Measurements from ENCODE around the gene RBM4. TPM values are rescaled to one million over a fixed set of nuclear protein-coding genes. Genes with fewer than 3 reads are reported as not detected.
A peak's percentile ranks its signal among the peaks of the same experiment; 100 is the strongest.

Gene RBM4
- total and polyA plus RNA-seq, 9 of the 15 experiments (the other 6 are each of a cell fraction or from before 2014, with no cell fraction given) = 81.6 to 233 (median 122) TPM

GRCh38 chr11:66616379-66617154, 21.9 kb upstream of the RBM4 start, which contains the start of gene RBM14 (continued):
- TF ChIP-seq CBFB (CRISPR knock-in tag; IDR thresholded peaks at IDR 0.05) (peak; percentile 17; the same call in 1 of the 2 replicates), ZNF253 (CRISPR knock-in tag; conservative IDR thresholded peaks at IDR 0.05) (no peak), SMARCE1 (IDR thresholded peaks at IDR 0.05) (no peak), ZFP30 (CRISPR knock-in tag; IDR thresholded peaks at IDR 0.05; ENCODE audit: borderline replicate concordance) (no peak), ZNF3 (CRISPR knock-in tag; IDR thresholded peaks at IDR 0.05) (no peak), PML (IDR thresholded peaks at IDR 0.05; ENCODE audit: low read length) (peak; percentile 96), ZBTB8A (IDR thresholded peaks at IDR 0.05; ENCODE audit: partially characterized antibody) (no peak), CREM (IDR thresholded peaks at IDR 0.05; ENCODE audit: low read depth) (peak; percentile 92), HMBOX1 (IDR thresholded peaks at IDR 0.05) (no peak), SRSF7 (optimal IDR thresholded peaks at IDR 0.05; ENCODE audit: low read depth, low read length) (no peak), THRA (IDR thresholded peaks at IDR 0.05) (no peak), ZNF384 (IDR thresholded peaks at IDR 0.05; ENCODE audit: low read depth, low read length) (no peak), ZFP1 (CRISPR knock-in tag; IDR thresholded peaks at IDR 0.05) (0 out of 2 replicates have a peak, but pooled peaks have one; percentile 6), KDM1A (IDR thresholded peaks at IDR 0.05) (no peak; a peak in 1 of 4 replicates), ZNF347 (CRISPR knock-in tag; IDR thresholded peaks at IDR 0.05; ENCODE audit: low read depth) (no peak), LCOR (CRISPR knock-in tag; IDR thresholded peaks at IDR 0.05) (peak; percentile 86), TCF7L2 (IDR thresholded peaks at IDR 0.05; ENCODE audit: low read depth, low read length) (no peak), SMAD2 (IDR thresholded peaks at IDR 0.05; ENCODE audit: low read depth, low read length) (no peak), FOXA1 (IDR thresholded peaks at IDR 0.05; ENCODE audit: borderline replicate concordance) (no peak), ZNF121 (CRISPR knock-in tag; conservative IDR thresholded peaks at IDR 0.05) (no peak), POLR2AphosphoS2 (IDR thresholded peaks at IDR 0.05; ENCODE audit: low read length) (peak; percentile 96), PHB (CRISPR knock-in tag; IDR thresholded peaks at IDR 0.05) (no peak), ZNF785 (CRISPR knock-in tag; IDR thresholded peaks at IDR 0.05) (no peak), L3MBTL2 (IDR thresholded peaks at IDR 0.05) (peak; percentile 92), GATAD2B (IDR thresholded peaks at IDR 0.05; ENCODE audit: borderline replicate concordance) (no peak), CEBPB (tag; IDR thresholded peaks at IDR 0.05) (no peak)
- TF ChIP-seq, protein P1, sequence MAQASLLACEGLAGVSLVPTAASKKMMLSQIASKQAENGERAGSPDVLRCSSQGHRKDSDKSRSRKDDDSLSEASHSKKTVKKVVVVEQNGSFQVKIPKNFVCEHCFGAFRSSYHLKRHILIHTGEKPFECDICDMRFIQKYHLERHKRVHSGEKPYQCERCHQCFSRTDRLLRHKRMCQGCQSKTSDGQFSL (CRISPR knock-in tag; IDR thresholded peaks at IDR 0.05) = peak; percentile 81
- TF ChIP-seq, protein P1 (tag; IDR thresholded peaks at IDR 0.05) = no peak
